ENCODE measurements around the gene MAP2K7. TPM values are rescaled to one million over a fixed set of nuclear protein-coding genes. Genes with fewer than 3 reads are reported as not detected.
A peak's percentile ranks its signal among the peaks of the same experiment; 100 is the strongest.
"Not testable (repeated sequence)": the region's sequence is repeated elsewhere in the genome, so short reads cannot be mapped to it uniquely, and the experiment has no call there.

Gene MAP2K7
- total and polyA plus RNA-seq, 2 donors, result 9.8 to 31.0 TPM

DNA sequence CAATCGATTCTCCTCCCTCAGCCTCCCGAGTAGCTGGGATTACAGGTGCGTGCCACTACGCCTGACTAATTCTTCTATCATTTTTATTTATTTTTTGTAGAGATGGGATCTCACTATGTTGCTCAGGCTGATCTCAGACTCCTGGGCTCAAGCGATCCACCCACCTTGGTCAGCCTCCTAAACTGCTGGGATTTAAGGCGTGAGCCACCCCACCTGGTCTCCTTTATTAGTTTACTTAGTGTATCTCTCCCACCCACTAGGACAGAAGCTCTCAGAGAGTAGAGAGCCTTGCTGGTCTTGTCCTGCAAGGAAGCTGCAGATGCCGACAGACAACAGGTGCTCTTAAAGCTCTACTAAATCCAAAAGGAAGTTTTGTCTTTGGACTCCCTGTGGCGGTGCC is 17.9 kb upstream of the MAP2K7 start:
- Histone ChIP-seq H3K4me3 (ENCODE audit: low read depth, low read length) (no peak overlapping the region), H3K36me3 (ENCODE audit: insufficient read depth) (no peaks in the 10 kb centered on the region), H3K4me1 (ENCODE audit: insufficient read depth) (no peaks in the 10 kb centered on the region), H3K27ac (ENCODE audit: low read depth) (no peak overlapping the region)
- no peak for DNase-seq (ENCODE audit: extremely low spot score)
- WGBS, result 77% methylated on average over 8 of the region's 8 CpGs

DNA sequence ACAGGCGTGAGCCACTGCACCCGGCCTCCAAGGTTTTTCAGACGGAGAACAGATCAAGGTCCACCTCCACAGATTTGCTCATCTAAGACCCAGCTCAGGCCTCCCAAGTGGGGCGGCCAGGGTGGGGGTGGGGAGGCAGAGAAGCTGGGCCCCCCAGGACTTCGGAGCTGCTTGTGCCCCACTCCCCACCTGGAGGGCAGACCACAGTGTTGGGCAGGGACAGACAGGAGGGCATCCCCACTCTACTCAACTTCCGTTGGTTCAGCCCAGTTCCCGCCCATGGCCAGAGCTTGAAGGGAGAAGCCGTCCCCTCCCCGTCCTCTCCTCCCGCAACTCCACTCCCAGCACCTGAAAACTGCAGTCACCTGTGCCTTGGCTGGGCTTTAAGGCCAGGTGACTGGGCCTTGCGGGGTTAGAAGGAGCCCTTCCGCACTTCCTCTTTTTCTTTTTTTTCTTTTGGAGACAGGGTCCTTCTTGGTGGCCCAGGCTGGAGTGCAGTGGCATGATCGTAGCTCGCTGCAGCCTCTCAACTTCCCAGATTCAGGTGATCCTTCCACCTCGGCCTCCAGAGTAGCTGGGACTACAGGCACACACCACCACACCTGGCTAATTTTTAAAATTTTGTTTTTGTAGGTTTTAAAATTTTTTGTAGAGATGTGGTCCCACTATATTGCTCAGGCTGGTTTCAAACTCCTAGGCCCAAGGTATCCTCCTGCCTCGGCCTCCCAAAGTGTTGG is 16.1 kb upstream of the MAP2K7 start:
- Histone ChIP-seq H3K4me3 (ENCODE audit: low read depth, low read length) (no peak overlapping the region), H3K27ac (ENCODE audit: low read depth) (no peak overlapping the region), H3K36me3 (ENCODE audit: insufficient read depth) (no peaks in the 10 kb centered on the region), H3K4me1 (ENCODE audit: insufficient read depth) (no peaks in the 10 kb centered on the region)
- no peak for DNase-seq (ENCODE audit: extremely low spot score)
- WGBS, result 79% methylated on average over 16 of the region's 16 CpGs

DNA sequence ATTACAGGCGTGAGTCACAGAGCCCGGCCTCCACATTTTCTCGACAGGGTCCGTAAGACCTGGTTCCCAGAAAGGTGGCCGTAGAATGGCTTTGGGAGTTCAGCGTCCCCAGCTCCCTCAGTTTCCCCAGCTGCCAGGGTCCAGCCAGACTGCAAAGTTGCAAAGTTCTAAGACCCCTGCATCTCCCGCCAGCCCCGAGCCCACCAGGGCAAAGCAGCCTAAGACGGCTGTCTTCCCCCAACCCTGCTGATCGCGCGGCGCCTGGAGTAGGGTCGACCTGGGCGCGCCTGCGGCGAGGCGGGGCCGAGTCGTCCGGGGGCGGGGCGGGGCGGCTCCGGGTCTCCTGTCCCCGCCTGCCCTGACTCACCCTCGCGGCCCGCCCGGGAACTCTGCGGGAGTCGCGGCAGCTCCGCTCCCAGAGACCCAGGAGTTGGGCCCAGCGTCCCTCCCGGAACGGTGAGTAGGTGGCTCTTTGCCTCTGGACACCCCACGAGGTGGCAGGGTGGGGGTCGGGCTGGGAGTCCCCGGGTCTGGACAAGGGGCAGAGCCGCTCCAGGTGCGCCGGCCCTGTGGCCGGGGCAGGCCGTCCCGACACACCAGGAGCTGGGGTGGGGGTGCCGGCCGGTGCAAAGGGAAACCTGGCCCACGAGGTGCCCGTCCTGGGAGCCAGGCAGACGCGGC is 15.4 kb upstream of the MAP2K7 start, which contains the start of gene LRRC8E:
Gene LRRC8E (plus strand): TSS at position 366 of the 681 bp plus-strand sequence. CDS start 7,094 bp downstream, outside the sequence.
- H3K36me3 ChIP-seq (ENCODE audit: insufficient read depth), result no peaks in the 10 kb centered on the region
- H3K4me1 ChIP-seq (ENCODE audit: insufficient read depth), result no peaks in the 10 kb centered on the region
- H3K27ac ChIP-seq (ENCODE audit: low read depth), result no peak within 1 kb of the TSS
- WGBS, result 10% methylated on average over 53 of the region's 53 CpGs
- H3K4me3 ChIP-seq (ENCODE audit: low read depth, low read length), result peak within 1 kb of the TSS; percentile 3
- DNase-seq (ENCODE audit: extremely low spot score), result no peak

DNA sequence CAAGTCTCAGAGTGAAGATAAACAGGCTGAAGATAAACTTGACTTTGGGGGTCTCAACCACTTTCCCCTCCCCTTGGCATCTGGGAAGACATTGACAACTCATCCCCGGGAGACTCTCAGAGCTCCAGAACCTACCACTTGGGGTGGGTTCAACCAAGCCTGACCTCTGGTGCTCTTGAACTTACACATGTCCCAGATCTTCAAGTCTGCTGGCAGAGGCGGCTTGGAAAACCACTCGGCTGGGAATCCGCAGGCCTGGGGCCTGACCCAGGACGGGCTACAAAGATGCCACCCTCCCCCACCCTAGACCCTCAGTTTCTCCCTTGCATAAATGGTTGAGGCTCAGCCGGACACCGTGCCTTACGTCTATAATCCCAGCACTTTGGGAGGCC is 14.9 kb upstream of the MAP2K7 start:
- no peak for DNase-seq (ENCODE audit: extremely low spot score)
- H3K36me3 ChIP-seq (ENCODE audit: insufficient read depth), result no peaks in the 10 kb centered on the region
- no peak overlapping the region for H3K4me3 ChIP-seq (ENCODE audit: low read depth, low read length)

DNA sequence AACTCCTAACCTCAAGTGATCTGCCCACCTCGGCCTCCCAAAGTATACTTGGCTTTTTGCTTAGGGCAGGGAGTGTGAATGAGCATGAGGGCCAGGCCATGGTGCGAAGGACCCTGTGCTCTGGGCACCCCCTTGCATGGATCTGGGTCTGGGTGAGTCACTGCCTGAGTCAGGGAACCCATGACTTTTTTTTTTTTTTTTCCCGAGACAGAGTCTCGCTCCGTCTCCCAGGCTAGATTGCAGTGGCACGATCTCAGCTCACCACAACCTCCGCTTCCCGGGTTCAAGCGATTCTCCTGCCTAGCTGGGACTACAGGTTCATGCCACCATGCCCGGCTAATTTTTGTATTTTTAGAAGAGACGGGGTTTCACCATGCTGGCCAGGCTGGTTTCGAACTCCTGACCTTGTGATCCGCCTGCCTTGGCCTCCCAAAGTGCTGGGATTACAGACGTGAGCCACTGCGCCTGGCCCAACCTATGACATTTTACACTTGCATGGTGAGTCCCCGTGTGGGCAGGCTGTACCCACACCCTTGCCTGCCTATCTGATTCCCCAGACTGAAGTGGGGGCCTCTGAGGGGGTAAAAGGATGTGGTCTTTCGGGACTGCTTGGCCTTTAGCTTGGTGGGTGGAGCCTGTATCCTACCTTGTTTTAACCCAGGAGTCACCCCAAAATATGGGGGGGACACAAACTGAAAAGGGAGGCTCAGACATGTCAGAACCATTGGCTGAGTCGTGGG is 10.1 kb upstream of the MAP2K7 start:
- 75% methylated on average over 18 of the region's 18 CpGs for WGBS
- not testable (repeated sequence) for H3K4me1 ChIP-seq (ENCODE audit: insufficient read depth); H3K36me3 ChIP-seq (ENCODE audit: insufficient read depth); H3K27ac ChIP-seq (ENCODE audit: low read depth); H3K4me3 ChIP-seq (ENCODE audit: low read depth, low read length); DNase-seq (ENCODE audit: extremely low spot score)

More for the DNA sequence above, 14.9 kb upstream of the MAP2K7 start:
- Histone ChIP-seq H3K4me1 (ENCODE audit: insufficient read depth) (no peaks in the 10 kb centered on the region), H3K27ac (ENCODE audit: low read depth) (no peak overlapping the region)
- WGBS, result 75% methylated on average over 8 of the region's 8 CpGs

DNA sequence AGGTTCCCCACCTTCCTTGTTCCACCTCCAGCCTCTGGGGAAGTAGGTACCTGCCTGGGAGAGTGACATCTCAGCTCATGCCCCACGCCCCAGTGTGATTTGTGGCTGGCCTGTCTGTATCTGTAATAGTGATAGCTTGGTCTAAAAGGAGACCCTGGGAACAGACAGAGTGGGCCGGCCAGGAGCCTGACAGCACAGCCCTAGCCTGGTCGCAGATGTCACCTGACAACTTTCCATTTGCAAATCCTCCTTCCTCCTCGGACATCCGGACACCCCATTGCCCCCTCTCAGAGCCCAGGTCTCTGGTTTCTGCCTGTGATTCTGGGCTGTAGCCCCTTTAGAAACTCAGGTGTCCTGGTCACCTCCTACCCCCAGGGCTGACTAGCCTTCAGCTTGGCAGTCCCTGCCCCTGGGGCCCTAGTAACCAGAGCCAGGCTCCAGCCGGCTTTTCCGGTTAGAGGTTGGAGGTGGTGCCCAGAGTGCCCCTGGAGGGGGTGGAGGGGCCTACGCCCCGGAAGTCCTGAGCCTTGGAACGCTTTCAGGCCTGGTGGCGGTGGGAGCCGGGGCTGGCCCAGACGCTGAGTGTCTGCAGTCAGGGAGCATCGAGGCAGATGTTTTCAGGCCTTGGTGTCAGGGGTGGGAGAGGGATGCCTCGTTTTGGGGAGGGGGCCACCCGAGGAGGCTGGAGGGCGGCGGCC is 8.9 kb upstream of the MAP2K7 start:
- no peaks in the 10 kb centered on the region for H3K4me1 ChIP-seq (ENCODE audit: insufficient read depth)
- H3K27ac ChIP-seq (ENCODE audit: low read depth), result peak overlapping the region; percentile 67
- no peaks in the 10 kb centered on the region for H3K36me3 ChIP-seq (ENCODE audit: insufficient read depth)
- H3K4me3 ChIP-seq (ENCODE audit: low read depth, low read length), result no peak overlapping the region
- 45% methylated on average over 18 of the region's 18 CpGs for WGBS
- DNase-seq (ENCODE audit: extremely low spot score), result no peak

DNA sequence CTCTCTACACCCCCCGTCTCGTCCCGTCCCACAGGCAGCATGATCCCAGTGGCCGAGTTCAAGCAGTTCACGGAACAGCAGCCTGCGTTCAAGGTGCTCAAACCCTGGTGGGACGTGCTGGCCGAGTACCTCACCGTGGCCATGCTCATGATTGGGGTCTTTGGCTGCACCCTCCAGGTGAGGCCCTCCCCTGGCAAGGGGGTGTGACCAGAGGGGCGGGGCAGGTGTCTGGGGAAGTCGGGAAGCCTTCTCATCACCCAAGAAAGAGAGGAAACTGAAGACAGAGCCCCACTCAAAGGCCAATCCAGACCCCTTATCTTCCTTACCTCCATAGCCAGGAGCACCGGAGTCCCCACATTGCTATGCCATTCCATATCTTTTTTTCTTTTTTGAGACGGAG is 8.1 kb upstream of the MAP2K7 start:
- Histone ChIP-seq H3K4me3 (ENCODE audit: low read depth, low read length) (no peak overlapping the region), H3K36me3 (ENCODE audit: insufficient read depth) (no peaks in the 10 kb centered on the region), H3K27ac (ENCODE audit: low read depth) (no peak overlapping the region), H3K4me1 (ENCODE audit: insufficient read depth) (no peaks in the 10 kb centered on the region)
- DNase-seq (ENCODE audit: extremely low spot score), result no peak
- WGBS, result 84% methylated on average over 13 of the region's 13 CpGs

DNA sequence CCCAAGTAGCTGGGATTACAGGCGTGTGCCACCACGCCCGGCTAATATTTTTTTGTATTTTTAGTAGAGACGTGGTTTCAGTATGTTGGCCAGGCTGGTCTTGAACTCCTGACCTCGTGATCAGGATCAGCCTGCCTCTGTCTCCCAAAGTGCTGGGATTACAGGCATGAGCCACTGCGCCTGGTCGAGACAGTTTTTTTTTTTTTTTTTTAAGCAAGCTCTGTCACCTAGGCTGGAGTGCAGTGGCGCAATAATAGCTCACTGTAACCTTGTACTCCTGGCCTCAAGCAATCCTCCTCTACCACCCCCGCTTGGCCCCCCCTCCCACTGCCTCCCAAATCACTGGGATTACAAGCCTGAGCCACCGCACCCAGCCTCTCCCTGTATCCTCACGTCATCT is 6.4 kb upstream of the MAP2K7 start:
- H3K4me1 ChIP-seq (ENCODE audit: insufficient read depth), result no peaks in the 10 kb centered on the region
- DNase-seq (ENCODE audit: extremely low spot score), result no peak
- no peaks in the 10 kb centered on the region for H3K36me3 ChIP-seq (ENCODE audit: insufficient read depth)
- no peak overlapping the region for H3K4me3 ChIP-seq (ENCODE audit: low read depth, low read length)
- no peak overlapping the region for H3K27ac ChIP-seq (ENCODE audit: low read depth)
- 84% methylated on average over 11 of the region's 11 CpGs for WGBS

DNA sequence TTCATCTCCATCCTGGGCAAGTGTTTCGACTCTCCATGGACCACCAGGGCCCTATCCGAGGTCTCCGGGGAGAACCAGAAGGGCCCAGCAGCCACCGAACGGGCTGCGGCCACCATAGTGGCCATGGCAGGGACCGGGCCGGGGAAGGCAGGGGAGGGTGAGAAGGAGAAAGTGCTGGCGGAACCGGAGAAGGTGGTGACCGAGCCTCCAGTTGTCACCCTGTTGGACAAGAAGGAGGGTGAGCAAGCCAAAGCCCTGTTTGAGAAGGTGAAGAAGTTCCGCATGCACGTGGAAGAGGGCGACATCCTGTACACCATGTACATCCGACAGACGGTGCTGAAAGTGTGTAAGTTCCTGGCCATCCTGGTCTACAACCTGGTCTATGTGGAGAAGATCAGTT is 4.7 kb upstream of the MAP2K7 start:
- no peak overlapping the region for H3K4me3 ChIP-seq (ENCODE audit: low read depth, low read length)
- WGBS, result 91% methylated on average over 16 of the region's 16 CpGs
- H3K4me1 ChIP-seq (ENCODE audit: insufficient read depth), result no peaks in the 10 kb centered on the region
- H3K27ac ChIP-seq (ENCODE audit: low read depth), result no peak overlapping the region
- no peak for DNase-seq (ENCODE audit: extremely low spot score)
- H3K36me3 ChIP-seq (ENCODE audit: insufficient read depth), result no peaks in the 10 kb centered on the region

DNA sequence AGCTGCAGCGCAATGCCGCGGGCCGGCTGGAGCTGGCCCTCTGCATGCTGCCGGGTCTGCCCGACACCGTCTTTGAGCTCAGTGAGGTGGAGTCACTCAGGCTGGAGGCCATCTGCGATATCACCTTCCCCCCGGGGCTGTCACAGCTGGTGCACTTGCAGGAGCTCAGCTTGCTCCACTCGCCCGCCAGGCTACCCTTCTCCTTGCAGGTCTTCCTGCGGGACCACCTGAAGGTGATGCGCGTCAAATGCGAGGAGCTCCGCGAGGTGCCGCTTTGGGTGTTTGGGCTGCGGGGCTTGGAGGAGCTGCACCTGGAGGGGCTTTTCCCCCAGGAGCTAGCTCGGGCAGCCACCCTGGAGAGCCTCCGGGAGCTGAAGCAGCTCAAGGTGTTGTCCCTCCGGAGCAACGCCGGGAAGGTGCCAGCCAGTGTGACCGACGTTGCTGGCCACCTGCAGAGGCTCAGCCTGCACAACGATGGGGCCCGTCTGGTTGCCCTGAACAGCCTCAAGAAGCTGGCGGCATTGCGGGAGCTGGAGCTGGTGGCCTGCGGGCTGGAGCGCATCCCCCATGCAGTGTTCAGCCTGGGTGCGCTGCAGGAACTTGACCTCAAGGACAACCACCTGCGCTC is 3.8 kb upstream of the MAP2K7 start:
- no peak for DNase-seq (ENCODE audit: extremely low spot score)
- 90% methylated on average over 34 of the region's 34 CpGs for WGBS
- Histone ChIP-seq H3K27ac (ENCODE audit: low read depth) (no peak overlapping the region), H3K4me3 (ENCODE audit: low read depth, low read length) (no peak overlapping the region), H3K36me3 (ENCODE audit: insufficient read depth) (no peaks in the 10 kb centered on the region), H3K4me1 (ENCODE audit: insufficient read depth) (no peaks in the 10 kb centered on the region)

DNA sequence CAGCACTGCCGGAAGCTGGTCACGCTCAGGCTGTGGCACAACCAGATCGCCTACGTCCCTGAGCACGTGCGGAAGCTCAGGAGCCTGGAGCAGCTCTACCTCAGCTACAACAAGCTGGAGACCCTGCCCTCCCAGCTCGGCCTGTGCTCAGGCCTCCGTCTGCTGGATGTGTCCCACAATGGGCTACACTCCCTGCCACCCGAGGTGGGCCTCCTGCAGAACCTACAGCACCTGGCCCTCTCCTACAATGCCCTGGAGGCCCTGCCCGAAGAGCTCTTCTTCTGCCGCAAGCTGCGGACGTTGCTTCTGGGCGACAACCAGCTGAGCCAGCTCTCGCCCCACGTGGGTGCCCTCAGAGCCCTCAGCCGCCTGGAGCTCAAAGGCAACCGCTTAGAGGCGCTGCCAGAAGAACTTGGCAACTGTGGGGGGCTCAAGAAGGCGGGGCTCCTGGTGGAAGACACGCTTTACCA is 3.2 kb upstream of the MAP2K7 start:
- DNase-seq (ENCODE audit: extremely low spot score), result no peak
- Histone ChIP-seq H3K4me3 (ENCODE audit: low read depth, low read length) (no peak overlapping the region), H3K4me1 (ENCODE audit: insufficient read depth) (no peaks in the 10 kb centered on the region), H3K27ac (ENCODE audit: low read depth) (no peak overlapping the region), H3K36me3 (ENCODE audit: insufficient read depth) (no peaks in the 10 kb centered on the region)
- 82% methylated on average over 21 of the region's 21 CpGs for WGBS

DNA sequence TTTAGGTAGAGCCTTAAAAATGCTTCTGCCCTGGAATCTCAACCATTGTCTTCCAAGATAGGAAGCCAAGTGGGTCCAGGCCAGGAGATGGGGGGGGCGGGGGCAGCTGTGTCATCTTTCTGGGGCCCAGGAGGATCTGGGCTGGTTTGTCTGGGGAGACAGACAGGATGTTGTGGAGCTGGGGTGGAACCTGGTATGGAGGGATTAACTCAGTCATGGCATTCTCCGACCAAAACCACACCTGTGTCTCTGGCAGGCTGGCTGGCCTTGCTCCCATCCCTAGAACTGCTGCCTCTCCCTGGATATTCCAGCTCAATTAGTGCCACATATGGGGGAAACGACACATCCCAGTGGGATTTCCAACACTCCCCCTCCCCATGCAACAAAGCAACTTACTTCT is 2.7 kb upstream of the MAP2K7 start:
- no peak for DNase-seq (ENCODE audit: extremely low spot score)
- WGBS, result 76% methylated on average over 3 of the region's 3 CpGs
- Histone ChIP-seq H3K36me3 (ENCODE audit: insufficient read depth) (no peaks in the 10 kb centered on the region), H3K4me1 (ENCODE audit: insufficient read depth) (no peaks in the 10 kb centered on the region), H3K27ac (ENCODE audit: low read depth) (no peak overlapping the region), H3K4me3 (ENCODE audit: low read depth, low read length) (no peak overlapping the region)

DNA sequence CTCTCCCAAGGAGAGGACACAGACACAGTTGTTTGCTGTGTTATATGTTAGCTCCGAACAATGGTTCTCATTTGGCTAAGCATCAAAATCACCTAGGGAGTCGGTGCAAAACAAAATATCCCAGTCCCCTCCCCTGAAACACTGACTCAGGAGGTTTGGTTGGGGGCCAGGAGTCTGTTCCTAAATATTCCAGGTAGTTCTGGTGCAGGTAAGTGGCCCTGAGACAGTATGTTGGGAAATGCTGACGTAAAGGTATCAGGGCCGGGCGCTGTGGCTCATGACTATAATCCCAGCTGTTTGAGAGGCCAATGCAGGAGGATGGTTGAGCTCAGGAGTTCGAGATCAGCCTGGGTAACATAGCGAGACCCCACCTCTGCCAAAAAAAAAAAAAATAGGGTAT is 2.3 kb upstream of the MAP2K7 start:
- Histone ChIP-seq H3K4me1 (ENCODE audit: insufficient read depth) (no peaks in the 10 kb centered on the region), H3K27ac (ENCODE audit: low read depth) (no peak overlapping the region)
- 91% methylated on average over 7 of the region's 7 CpGs for WGBS

More for the DNA sequence above, 2.3 kb upstream of the MAP2K7 start:
- Histone ChIP-seq H3K36me3 (ENCODE audit: insufficient read depth) (no peaks in the 10 kb centered on the region), H3K4me3 (ENCODE audit: low read depth, low read length) (no peak overlapping the region)
- no peak for DNase-seq (ENCODE audit: extremely low spot score)

All from urinary bladder (tissue), 4 donors.